Testis (tissue), 3 donors: ENCODE data around the gene MKKS. TPM values are rescaled to one million over a fixed set of nuclear protein-coding genes. Genes with fewer than 3 reads are reported as not detected.

Experiments
- DNase-seq: peaks from one replicate; pipeline ENCODE4 v3.0.0-alpha.2; 2019
- H3K27ac ChIP-seq, 2 donors: fragments of 200-600 bp; sonication (generic); one replicate each; pipeline ENCODE4 v1.5.1; 2019
- H3K27me3 ChIP-seq: fragments of 200-600 bp; sonication (generic); one replicate; pipeline ENCODE4 v1.5.1; 2019
- H3K36me3 ChIP-seq: fragments of 200-600 bp; sonication (generic); one replicate; pipeline ENCODE4 v1.5.1; 2017; ENCODE audit warnings: low read depth; ENCODE audit errors: missing control alignments
- H3K4me1 ChIP-seq: fragments of 200-600 bp; sonication (generic); one replicate; pipeline ENCODE4 v1.5.1; 2019
- H3K4me3 ChIP-seq, 2 donors: fragments of 200-600 bp; sonication (generic); one replicate each; pipeline ENCODE4 v1.5.1; 2017 to 2019
- H3K9me3 ChIP-seq: fragments of 200-600 bp; sonication (generic); one replicate; pipeline ENCODE4 v1.5.1; 2017
- POLR2A ChIP-seq: fragments of 450-650 bp; IDR thresholded peaks from one replicate; pipeline ENCODE4 v1.6.1; 2017; ENCODE audit warnings: antibody characterized with exemption, mild to moderate bottlenecking, moderate library complexity
- WGBS, 2 donors: methylation state at CpG; one replicate each; pipeline ENCODE4 v1.1.5; 2018; 5-methylcytosine and 5-hydroxymethylcytosine counted together
- intact Hi-C: fragments of 100-400 bp; cut with DNase I; formaldehyde crosslinking; loops from one replicate; pipeline ENCODE4 v1.15.1; 2023; ENCODE audit warnings: low total_unique reads
- polyA plus RNA-seq: library from polyadenylated mRNA; stranded (reverse); fragments of 350-450 nt; fragmentation: Illumina TruSeq; extraction: RNeasy Lipid Tissue Mini Kit (QIAGEN cat#74804); gene quantifications from one replicate; pipeline ENCODE4 v1.2.3, GENCODE V29; 2014; ENCODE audit warnings: low read depth, low replicate concordance; ENCODE audit not compliant: insufficient read depth
- total RNA-seq, 2 donors: library from RNA; depleted of rRNA; stranded (reverse); fragments of >200 nt; gene quantifications; one replicate each; pipeline ENCODE4 v1.2.3, GENCODE V29; 2016
- TF ChIP-seq, protein P1 (sequence below), 3 experiments: fragments of 450-650 bp in 2 of 3; fragments of 200-600 bp in 1 of 3; sonication (generic) in 1 of 3; IDR thresholded peaks; one replicate each; pipeline ENCODE4 v1.5.1; 2016 to 2019; ENCODE audit warnings: antibody characterized with exemption in 3 of 3, mild to moderate bottlenecking in 2 of 3, moderate library complexity in 1 of 3

Gene MKKS
- total and polyA plus RNA-seq, 3 donors from 2014 or later, result 15.7 to 37.1 (median 16.0) TPM

- intact Hi-C loops, result no loop called here
- Histone ChIP-seq H3K36me3 (no peaks in the 10 kb centered on the region), H3K4me3 (no peak overlapping the region), H3K27me3 (no peaks in the 10 kb centered on the region), H3K9me3 (no peaks in the 10 kb centered on the region), H3K27ac (no peak overlapping the region), H3K4me1 (peaks cover 22% of the 10 kb centered on the region)
- TF ChIP-seq, protein P1, sequence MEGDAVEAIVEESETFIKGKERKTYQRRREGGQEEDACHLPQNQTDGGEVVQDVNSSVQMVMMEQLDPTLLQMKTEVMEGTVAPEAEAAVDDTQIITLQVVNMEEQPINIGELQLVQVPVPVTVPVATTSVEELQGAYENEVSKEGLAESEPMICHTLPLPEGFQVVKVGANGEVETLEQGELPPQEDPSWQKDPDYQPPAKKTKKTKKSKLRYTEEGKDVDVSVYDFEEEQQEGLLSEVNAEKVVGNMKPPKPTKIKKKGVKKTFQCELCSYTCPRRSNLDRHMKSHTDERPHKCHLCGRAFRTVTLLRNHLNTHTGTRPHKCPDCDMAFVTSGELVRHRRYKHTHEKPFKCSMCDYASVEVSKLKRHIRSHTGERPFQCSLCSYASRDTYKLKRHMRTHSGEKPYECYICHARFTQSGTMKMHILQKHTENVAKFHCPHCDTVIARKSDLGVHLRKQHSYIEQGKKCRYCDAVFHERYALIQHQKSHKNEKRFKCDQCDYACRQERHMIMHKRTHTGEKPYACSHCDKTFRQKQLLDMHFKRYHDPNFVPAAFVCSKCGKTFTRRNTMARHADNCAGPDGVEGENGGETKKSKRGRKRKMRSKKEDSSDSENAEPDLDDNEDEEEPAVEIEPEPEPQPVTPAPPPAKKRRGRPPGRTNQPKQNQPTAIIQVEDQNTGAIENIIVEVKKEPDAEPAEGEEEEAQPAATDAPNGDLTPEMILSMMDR (IDR thresholded peaks at IDR 0.05), result no peak
- TF ChIP-seq POLR2A, result no peak
- 65% methylated on average over 1 of the region's 1 CpG; no CpG with 5 or more reads in 1 of the 2 donors for WGBS, 2 donors
- no peak for DNase-seq
Observed at GRCh38 chr20:10432079-10432478, 1.9 kb downstream of the MKKS start.

- intact Hi-C loops, result no loop called here
- 80 to 88% methylated on average over 5 of the region's 5 CpGs for WGBS, 2 donors
- TF ChIP-seq, protein P1 (IDR thresholded peaks at IDR 0.05), result no peak
- TF ChIP-seq POLR2A, result no peak
Observed at GRCh38 chr20:10430704-10431103, 3.3 kb downstream of the MKKS start.

GRCh38 chr20:10430000-10430466 lies 4.0 kb downstream of the MKKS start:
- no peaks in the 10 kb centered on the region for H3K27me3 ChIP-seq
- DNase-seq, result no peak
- intact Hi-C loops, result no loop called here
- H3K9me3 ChIP-seq, result no peaks in the 10 kb centered on the region
- H3K27ac ChIP-seq, result no peak overlapping the region
- TF ChIP-seq, protein P1 (IDR thresholded peaks at IDR 0.05), result no peak
- TF ChIP-seq POLR2A, result no peak
- no peak overlapping the region for H3K4me3 ChIP-seq
- no peaks in the 10 kb centered on the region for H3K36me3 ChIP-seq
- H3K4me1 ChIP-seq, result peaks cover 23% of the 10 kb centered on the region

More at GRCh38 chr20:10430704-10431103, 3.3 kb downstream of the MKKS start:
- no peak for DNase-seq
- Histone ChIP-seq H3K36me3 (no peaks in the 10 kb centered on the region), H3K9me3 (no peaks in the 10 kb centered on the region), H3K4me3 (no peak overlapping the region), H3K27me3 (no peaks in the 10 kb centered on the region), H3K4me1 (peaks cover 23% of the 10 kb centered on the region), H3K27ac (no peak overlapping the region)

DNA sequence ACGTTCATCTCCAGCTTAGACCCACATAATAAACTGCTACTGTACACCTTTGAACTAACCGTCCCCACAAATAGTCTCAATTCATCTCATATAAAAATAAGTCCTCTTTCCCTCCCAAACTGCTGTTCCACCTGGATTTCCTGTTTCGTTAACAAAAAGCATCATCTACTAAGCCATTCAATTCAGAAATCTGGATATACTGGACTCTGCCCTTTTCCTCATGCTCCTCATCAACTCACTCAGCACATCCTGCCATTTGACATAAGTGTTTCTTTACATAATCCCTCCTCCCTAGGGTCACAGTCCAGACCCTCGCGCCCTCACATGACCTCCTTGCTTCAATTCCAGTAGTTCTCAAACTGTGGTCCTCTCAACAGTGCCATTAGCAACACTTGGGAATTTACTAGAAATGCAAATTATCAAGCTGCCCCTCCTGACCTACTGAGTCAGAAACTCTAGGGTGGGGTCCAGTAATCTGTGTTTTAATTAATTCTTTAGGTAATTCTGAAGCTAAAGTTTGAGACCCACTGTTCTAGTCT lies 4.5 kb downstream of the MKKS start:
- no peaks in the 10 kb centered on the region for H3K27me3 ChIP-seq
- no peak overlapping the region for H3K4me3 ChIP-seq
- no peaks in the 10 kb centered on the region for H3K36me3 ChIP-seq
- peaks cover 23% of the 10 kb centered on the region for H3K4me1 ChIP-seq
- H3K9me3 ChIP-seq, result no peaks in the 10 kb centered on the region
- no peak overlapping the region for H3K27ac ChIP-seq
- WGBS, 2 donors, result 89% methylated on average over 5 of the region's 5 CpGs
- no peak for DNase-seq
- no peak for TF ChIP-seq POLR2A
- TF ChIP-seq, protein P1 (IDR thresholded peaks at IDR 0.05), result no peak
- intact Hi-C loops, result no loop called here

DNA sequence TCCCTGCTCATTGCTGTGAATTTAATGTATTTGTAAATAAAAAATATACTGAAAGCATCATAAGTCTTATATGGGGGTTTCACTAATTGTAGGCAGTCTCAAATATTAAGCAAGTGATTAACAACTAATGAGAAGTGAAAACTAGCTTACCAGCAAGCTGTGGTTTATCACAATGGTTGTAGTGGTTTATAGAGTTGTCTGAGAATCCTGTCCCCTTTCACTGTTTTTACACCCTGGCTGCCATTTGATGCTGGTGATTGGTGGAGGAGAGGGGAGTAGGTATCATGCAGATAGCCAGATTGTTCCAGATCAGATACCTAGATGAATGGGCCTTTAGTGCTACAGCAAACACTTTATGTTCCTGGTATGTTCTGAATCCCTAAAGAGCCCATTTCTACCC lies 6.0 kb downstream of the MKKS start:
- Histone ChIP-seq H3K36me3 (no peaks in the 10 kb centered on the region), H3K4me3 (no peak overlapping the region), H3K27me3 (no peaks in the 10 kb centered on the region), H3K9me3 (no peaks in the 10 kb centered on the region), H3K4me1 (peaks cover 20% of the 10 kb centered on the region), H3K27ac (no peak overlapping the region)
- TF ChIP-seq POLR2A, result no peak
- TF ChIP-seq, protein P1 (IDR thresholded peaks at IDR 0.05), result no peak
- DNase-seq, result no peak
- intact Hi-C loops, result no loop called here
